Erythroblast (primary cell): Measurements from ENCODE around the gene KLHDC10.

Experiments
- GATA1 ChIP-seq: IDR thresholded peaks from 2 replicates; pipeline ENCODE4 v1.6.1; 2011; ENCODE audit warnings: low read depth, mild to moderate bottlenecking, control low read depth, low read length, moderate library complexity
- POLR2A ChIP-seq: IDR thresholded peaks from 2 replicates; pipeline ENCODE4 v1.6.1; 2011; ENCODE audit warnings: mild to moderate bottlenecking, low read length

- TF ChIP-seq POLR2A (no peak), GATA1 (no peak)
These were observed 69.0 kb downstream of the KLHDC10 start for GRCh38 chr7:130139193-130139960.
